Mesothelial cell of epicardium (in vitro differentiated cells): Measurements from ENCODE around the gene NCAM1. TPM values are rescaled to one million over a fixed set of nuclear protein-coding genes. Genes with fewer than 3 reads are reported as not detected.

Experiments used
- DNase-seq, 2 experiments: peaks; one replicate each; pipeline ENCODE4 v3.0.0; 2021; ENCODE audit warnings: low spot score in 2 of 2; ENCODE audit not compliant: unreplicated experiment in 2 of 2
- H3K27ac Mint-ChIP-seq: 2 replicates; pipeline ENCODE4 v1.8.0; 2021; ENCODE audit warnings: mixed read lengths
- H3K27me3 Mint-ChIP-seq: 2 replicates; pipeline ENCODE4 v1.8.0; 2021; ENCODE audit warnings: low read depth, mixed read lengths
- H3K36me3 Mint-ChIP-seq: 2 replicates; pipeline ENCODE4 v1.8.0; 2021; ENCODE audit warnings: mixed read lengths
- H3K4me1 Mint-ChIP-seq: 2 replicates; pipeline ENCODE4 v1.8.0; 2021; ENCODE audit warnings: mixed read lengths
- H3K4me3 Mint-ChIP-seq: 2 replicates; pipeline ENCODE4 v1.8.0; 2021; ENCODE audit warnings: mild to moderate bottlenecking, moderate library complexity, mixed read lengths
- H3K9me3 Mint-ChIP-seq: 2 replicates; pipeline ENCODE4 v1.8.0; 2021; ENCODE audit warnings: mixed read lengths
- CTCF ChIP-seq: fragments of 200-600 bp; sonication (generic); IDR thresholded peaks from one replicate; pipeline ENCODE4 v1.5.0; 2021; ENCODE audit warnings: antibody characterized with exemption; ENCODE audit not compliant: unreplicated experiment
- total RNA-seq: library from RNA; stranded (reverse); gene quantifications from 3 replicates; pipeline ENCODE4 v1.2.1, GENCODE V29; 2021

NCAM1 gene
- total RNA-seq, 1 donor from 2014 or later = 139 TPM

DNA sequence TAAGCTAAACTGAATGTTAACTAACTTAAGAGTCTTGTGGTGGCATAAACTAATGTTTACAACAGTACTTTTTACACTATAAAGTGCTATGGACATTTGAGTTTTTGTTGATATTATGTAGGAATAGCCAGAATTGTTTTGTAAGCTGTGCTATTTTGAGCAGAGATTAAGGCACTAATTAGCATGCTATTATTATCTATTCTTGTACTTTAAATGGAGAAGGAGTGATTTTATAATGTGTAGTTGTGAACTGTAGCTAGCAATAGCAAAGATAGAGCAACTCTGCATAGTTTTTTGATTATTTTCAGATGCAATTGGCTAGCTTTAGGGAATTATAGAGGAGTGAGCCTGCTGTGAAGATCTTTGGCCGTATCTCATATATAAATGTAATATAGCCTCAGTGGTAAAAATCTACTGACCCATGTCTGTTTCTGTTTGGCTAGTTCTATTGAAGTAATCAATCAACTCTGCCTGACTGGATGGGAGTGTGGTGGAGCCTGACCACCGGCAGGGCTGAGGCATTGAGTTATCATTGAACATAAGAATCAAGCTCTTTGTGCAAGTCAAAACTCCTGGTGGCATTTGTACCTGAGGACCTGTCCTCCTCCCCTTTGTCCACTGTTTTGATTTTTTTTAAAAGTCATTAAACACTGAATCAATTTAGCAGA lies 34.3 kb downstream of the NCAM1 start:
- H3K36me3 Mint-ChIP-seq = peaks cover 14% of the 10 kb centered on the region
- DNase-seq = no peak
- H3K9me3 Mint-ChIP-seq = peaks cover 18% of the 10 kb centered on the region
- H3K4me1 Mint-ChIP-seq = peaks cover 32% of the 10 kb centered on the region
- no peak overlapping the region for H3K27ac Mint-ChIP-seq
- TF ChIP-seq CTCF = no peak
- H3K27me3 Mint-ChIP-seq = no peaks in the 10 kb centered on the region
- H3K4me3 Mint-ChIP-seq = no peak overlapping the region

DNA sequence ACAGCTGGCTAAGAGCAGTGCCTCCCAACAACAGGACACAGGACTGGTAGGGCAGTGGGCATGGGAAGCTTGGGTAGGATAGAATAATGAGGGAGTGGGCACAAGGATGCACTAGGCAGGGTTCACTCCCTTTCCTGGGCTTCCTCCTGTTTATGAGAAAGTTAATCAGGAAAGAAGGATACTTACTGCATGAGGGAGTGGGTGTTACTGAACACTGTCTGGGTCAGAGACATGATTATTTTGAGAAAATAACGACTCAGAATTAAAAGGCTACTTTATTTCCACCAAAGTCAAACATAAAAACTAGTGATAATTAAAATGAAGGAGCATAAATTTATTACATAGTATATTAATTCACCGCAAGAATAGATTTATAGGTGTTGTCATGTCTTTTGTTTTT lies 35.8 kb downstream of the NCAM1 start:
- H3K4me3 Mint-ChIP-seq = no peak overlapping the region
- H3K36me3 Mint-ChIP-seq = peaks cover 14% of the 10 kb centered on the region
- DNase-seq = no peak
- no peak for TF ChIP-seq CTCF
- peaks cover 18% of the 10 kb centered on the region for H3K9me3 Mint-ChIP-seq
- H3K27ac Mint-ChIP-seq = peak overlapping the region; percentile 44
- peaks cover 37% of the 10 kb centered on the region for H3K4me1 Mint-ChIP-seq
- H3K27me3 Mint-ChIP-seq = no peaks in the 10 kb centered on the region

GRCh38 chr11:112997857-112998466 lies 36.7 kb downstream of the NCAM1 start:
- Mint-ChIP-seq H3K27me3 (no peaks in the 10 kb centered on the region), H3K9me3 (peaks cover 15% of the 10 kb centered on the region), H3K27ac (peak overlapping the region; percentile 81), H3K4me3 (no peak overlapping the region), H3K4me1 (peaks cover 40% of the 10 kb centered on the region), H3K36me3 (peaks cover 12% of the 10 kb centered on the region)
- no peak for DNase-seq
- no peak for TF ChIP-seq CTCF

GRCh38 chr11:112999520-112999919 lies 38.3 kb downstream of the NCAM1 start:
- Mint-ChIP-seq H3K4me1 (peaks cover 40% of the 10 kb centered on the region), H3K36me3 (peaks cover 2% of the 10 kb centered on the region), H3K27ac (no peak overlapping the region), H3K4me3 (no peak overlapping the region), H3K27me3 (no peaks in the 10 kb centered on the region), H3K9me3 (peaks cover 3% of the 10 kb centered on the region)
- DNase-seq = no peak
- no peak for TF ChIP-seq CTCF

DNA sequence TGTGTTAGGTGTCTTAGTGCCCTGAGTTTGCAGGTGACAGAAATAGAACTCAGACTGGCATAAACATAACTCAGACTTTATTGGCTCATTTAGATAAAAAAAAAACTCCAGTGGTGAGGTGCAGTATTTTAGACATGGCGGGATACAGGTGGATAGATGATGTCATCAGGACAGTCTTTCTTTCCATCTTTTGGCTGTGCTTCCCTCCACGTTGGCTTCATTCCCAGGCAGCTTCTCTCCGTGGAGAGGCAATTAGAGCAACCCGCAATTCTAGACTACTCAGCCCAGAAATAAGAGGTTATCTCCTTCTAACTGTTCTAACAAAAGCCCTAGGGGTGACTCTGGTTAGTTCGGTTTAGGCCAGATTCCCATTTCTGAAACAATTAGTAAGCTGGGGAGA lies 40.5 kb downstream of the NCAM1 start:
- DNase-seq = no peak
- peaks cover 7% of the 10 kb centered on the region for H3K9me3 Mint-ChIP-seq
- no peak overlapping the region for H3K27ac Mint-ChIP-seq
- H3K4me1 Mint-ChIP-seq = peaks cover 30% of the 10 kb centered on the region
- no peaks in the 10 kb centered on the region for H3K27me3 Mint-ChIP-seq
- H3K36me3 Mint-ChIP-seq = peaks cover 2% of the 10 kb centered on the region
- no peak overlapping the region for H3K4me3 Mint-ChIP-seq
- TF ChIP-seq CTCF = no peak
